Liver (tissue), 9 donors: ENCODE measurements around the gene PPY. TPM values are rescaled to one million over a fixed set of nuclear protein-coding genes. Genes with fewer than 3 reads are reported as not detected.
"Not testable (repeated sequence)": the region's sequence is repeated elsewhere in the genome, so short reads cannot be mapped to it uniquely, and the experiment has no call there.

Experiments
- DNase-seq: peaks from one replicate; pipeline ENCODE4 v3.0.0-alpha.2; 2017; ENCODE audit warnings: low spot score
- H3K27ac ChIP-seq, 2 donors: one replicate each; pipeline ENCODE4 v1.7.0; 2013; ENCODE audit warnings: inconsistent platforms in 2 of 2, low read length in 2 of 2, control low read depth in 1 of 2, low read depth in 1 of 2, mild to moderate bottlenecking in 1 of 2
- H3K27me3 ChIP-seq, 4 donors: one replicate each; pipeline versions ENCODE4 v1.6.1 to v1.7.0; 2013; ENCODE audit warnings: low read length in 3 of 4, inconsistent platforms in 1 of 4, mild to moderate bottlenecking in 1 of 4, moderate library complexity in 1 of 4; ENCODE audit not compliant: control insufficient read depth in 4 of 4, insufficient read depth in 4 of 4
- H3K36me3 ChIP-seq, 4 donors: one replicate each; pipeline versions ENCODE4 v1.6.1 to v1.7.0; 2013; ENCODE audit warnings: low read length in 3 of 4, mild to moderate bottlenecking in 3 of 4, low read depth in 1 of 4, moderate library complexity in 1 of 4; ENCODE audit not compliant: control insufficient read depth in 4 of 4, insufficient read depth in 3 of 4
- H3K4me1 ChIP-seq, 4 donors: one replicate each; pipeline versions ENCODE4 v1.6.1 to v1.7.0; 2013; ENCODE audit warnings: low read length in 3 of 4, mild to moderate bottlenecking in 3 of 4, moderate library complexity in 1 of 4; ENCODE audit not compliant: control insufficient read depth in 4 of 4, insufficient read depth in 4 of 4
- H3K4me3 ChIP-seq, 3 donors: one replicate each; pipeline versions ENCODE4 v1.6.1 to v1.7.0; 2013; ENCODE audit warnings: low read length in 3 of 3, control low read depth in 1 of 3, low read depth in 1 of 3, mild to moderate bottlenecking in 1 of 3
- H3K9ac ChIP-seq, 2 donors: one replicate each; pipeline ENCODE4 v1.7.0; 2013; ENCODE audit warnings: low read length in 2 of 2, mild to moderate bottlenecking in 2 of 2, moderate library complexity in 2 of 2, control low read depth in 1 of 2, low read depth in 1 of 2
- H3K9me3 ChIP-seq, 4 donors: one replicate each; pipeline versions ENCODE4 v1.6.1 to v1.7.0; 2013; ENCODE audit warnings: low read length in 3 of 4; ENCODE audit not compliant: control insufficient read depth in 4 of 4
- CTCF ChIP-seq: fragments of 150-350 bp; IDR thresholded peaks from 2 replicates; pipeline ENCODE4 v1.5.1; 2017; ENCODE audit warnings: improper control_type of control experiment, low read depth, low read length; ENCODE audit not compliant: missing input control
- EGR1 ChIP-seq, 2 donors: IDR thresholded peaks; 2 replicates each; pipeline ENCODE4 v1.6.1; 2016 to 2018; ENCODE audit warnings: antibody characterized with exemption in 2 of 2, low read depth in 2 of 2
- FOXA1 ChIP-seq: IDR thresholded peaks from 2 replicates; pipeline ENCODE4 v1.6.1; 2016; ENCODE audit warnings: antibody characterized with exemption
- FOXA2 ChIP-seq: IDR thresholded peaks from 2 replicates; pipeline ENCODE4 v1.6.1; 2016; ENCODE audit warnings: antibody characterized with exemption
- GABPA ChIP-seq, 2 donors: IDR thresholded peaks in 1 of 2; conservative IDR thresholded peaks in 1 of 2; 2 replicates each; pipeline ENCODE4 v1.6.1; 2016; ENCODE audit warnings: antibody characterized with exemption in 2 of 2, mild to moderate bottlenecking in 1 of 2, moderate library complexity in 1 of 2
- HNF4A ChIP-seq, 2 donors: conservative IDR thresholded peaks; 2 replicates each; pipeline ENCODE4 v1.6.1; 2016; ENCODE audit warnings: antibody characterized with exemption in 2 of 2, mild to moderate bottlenecking in 2 of 2
- HNF4G ChIP-seq: IDR thresholded peaks from 2 replicates; pipeline ENCODE4 v1.6.1; 2016; ENCODE audit warnings: antibody characterized with exemption
- JUND ChIP-seq, 2 donors: IDR thresholded peaks; 2 replicates each; pipeline ENCODE4 v1.6.1; 2016; ENCODE audit warnings: antibody characterized with exemption in 2 of 2
- NR2F2 ChIP-seq: IDR thresholded peaks from 2 replicates; pipeline ENCODE4 v1.6.1; 2016; ENCODE audit warnings: antibody characterized with exemption
- RAD21 ChIP-seq, 2 donors: IDR thresholded peaks; 2 replicates each; pipeline ENCODE4 v1.6.1; 2016; ENCODE audit warnings: antibody characterized with exemption in 2 of 2, mild to moderate bottlenecking in 2 of 2
- YY1 ChIP-seq: IDR thresholded peaks from 2 replicates; pipeline ENCODE4 v1.6.1; 2016; ENCODE audit warnings: antibody characterized with exemption, mild to moderate bottlenecking
- WGBS: extraction: QIAGEN DNeasy Blood & Tissue Kit; methylation state at CpG from one replicate; pipeline ENCODE4 v1.1.7; 2013; 5-methylcytosine and 5-hydroxymethylcytosine counted together
- polyA plus RNA-seq, 2 donors: library from polyadenylated mRNA; stranded (reverse) in 1 of 2; unstranded in 1 of 2; fragments of 200-250 nt in 1 of 2; fragments of >200 nt in 1 of 2; fragmentation: Nextera tagmentation in 1 of 2; extraction: Ambion mirVana in 1 of 2; gene quantifications; one replicate each; pipeline versions ENCODE4 v1.2.1 to v1.2.3, GENCODE V29; 2013 to 2015
- total RNA-seq, 2 donors: library from RNA; depleted of rRNA; stranded (reverse); fragments of >200 nt; gene quantifications; one replicate each; pipeline ENCODE4 v1.2.3, GENCODE V29; 2014
- TF ChIP-seq, protein P1 (sequence below): IDR thresholded peaks from 2 replicates; pipeline ENCODE4 v1.6.1; 2016; ENCODE audit warnings: antibody characterized with exemption, mild to moderate bottlenecking
- TF ChIP-seq, protein P2 (sequence below): IDR thresholded peaks from 2 replicates; pipeline ENCODE4 v1.6.1; 2016; ENCODE audit warnings: antibody characterized with exemption
- TF ChIP-seq, protein P3 (sequence below): IDR thresholded peaks from 2 replicates; pipeline ENCODE4 v1.6.1; 2016; ENCODE audit warnings: antibody characterized with exemption
- donor health status: healthy.
- donor health status: healthy.
- donor health status: healthy.
- donor health status: healthy.
- donor health status: healthy.

PPY gene
- total and polyA plus RNA-seq, 4 donors: not detected

DNA sequence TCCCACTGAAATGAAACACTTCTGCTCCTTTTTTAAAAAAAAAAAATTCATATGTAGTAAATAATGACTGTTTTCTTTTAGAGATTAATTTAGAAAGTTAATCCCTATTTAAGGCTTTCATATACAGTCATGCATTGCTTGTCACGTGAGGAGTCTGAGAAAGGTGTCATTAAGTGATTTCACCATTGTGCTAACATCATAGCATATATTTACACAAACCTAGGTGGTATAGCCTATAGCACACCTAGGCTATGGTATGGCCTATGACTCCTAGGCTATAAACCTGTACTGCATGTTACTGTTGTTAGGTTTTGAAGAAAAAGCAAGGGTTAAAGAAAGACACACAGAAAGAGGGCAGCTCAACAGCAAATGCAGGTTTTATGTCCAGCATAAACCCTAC is 13.7 kb downstream of the PPY start:
- WGBS: 78% methylated on average over 1 of the region's 1 CpG
- Histone ChIP-seq H3K36me3 (no peaks in the 10 kb centered on the region), H3K9ac (no peak overlapping the region), H3K4me3 (no peak overlapping the region), H3K27ac (no peak overlapping the region), H3K4me1 (peaks cover 7 to 16% (median 10%) of the 10 kb centered on the region in 4 donors), H3K9me3 (no peaks in the 10 kb centered on the region), H3K27me3 (peaks cover 0 to 2% (median 0%) of the 10 kb centered on the region in 4 donors)
- DNase-seq: no peak
- TF ChIP-seq JUND (IDR thresholded peaks at IDR 0.05) (no peak), HNF4G (no peak), GABPA (IDR thresholded peaks at IDR 0.05 in 1 of 2, conservative IDR thresholded peaks at IDR 0.05 in 1 of 2) (no peak), RAD21 (IDR thresholded peaks at IDR 0.05) (no peak), FOXA2 (no peak), FOXA1 (no peak), NR2F2 (no peak)
- TF ChIP-seq, protein P1, sequence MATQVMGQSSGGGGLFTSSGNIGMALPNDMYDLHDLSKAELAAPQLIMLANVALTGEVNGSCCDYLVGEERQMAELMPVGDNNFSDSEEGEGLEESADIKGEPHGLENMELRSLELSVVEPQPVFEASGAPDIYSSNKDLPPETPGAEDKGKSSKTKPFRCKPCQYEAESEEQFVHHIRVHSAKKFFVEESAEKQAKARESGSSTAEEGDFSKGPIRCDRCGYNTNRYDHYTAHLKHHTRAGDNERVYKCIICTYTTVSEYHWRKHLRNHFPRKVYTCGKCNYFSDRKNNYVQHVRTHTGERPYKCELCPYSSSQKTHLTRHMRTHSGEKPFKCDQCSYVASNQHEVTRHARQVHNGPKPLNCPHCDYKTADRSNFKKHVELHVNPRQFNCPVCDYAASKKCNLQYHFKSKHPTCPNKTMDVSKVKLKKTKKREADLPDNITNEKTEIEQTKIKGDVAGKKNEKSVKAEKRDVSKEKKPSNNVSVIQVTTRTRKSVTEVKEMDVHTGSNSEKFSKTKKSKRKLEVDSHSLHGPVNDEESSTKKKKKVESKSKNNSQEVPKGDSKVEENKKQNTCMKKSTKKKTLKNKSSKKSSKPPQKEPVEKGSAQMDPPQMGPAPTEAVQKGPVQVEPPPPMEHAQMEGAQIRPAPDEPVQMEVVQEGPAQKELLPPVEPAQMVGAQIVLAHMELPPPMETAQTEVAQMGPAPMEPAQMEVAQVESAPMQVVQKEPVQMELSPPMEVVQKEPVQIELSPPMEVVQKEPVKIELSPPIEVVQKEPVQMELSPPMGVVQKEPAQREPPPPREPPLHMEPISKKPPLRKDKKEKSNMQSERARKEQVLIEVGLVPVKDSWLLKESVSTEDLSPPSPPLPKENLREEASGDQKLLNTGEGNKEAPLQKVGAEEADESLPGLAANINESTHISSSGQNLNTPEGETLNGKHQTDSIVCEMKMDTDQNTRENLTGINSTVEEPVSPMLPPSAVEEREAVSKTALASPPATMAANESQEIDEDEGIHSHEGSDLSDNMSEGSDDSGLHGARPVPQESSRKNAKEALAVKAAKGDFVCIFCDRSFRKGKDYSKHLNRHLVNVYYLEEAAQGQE: no peak
- TF ChIP-seq, protein P2, sequence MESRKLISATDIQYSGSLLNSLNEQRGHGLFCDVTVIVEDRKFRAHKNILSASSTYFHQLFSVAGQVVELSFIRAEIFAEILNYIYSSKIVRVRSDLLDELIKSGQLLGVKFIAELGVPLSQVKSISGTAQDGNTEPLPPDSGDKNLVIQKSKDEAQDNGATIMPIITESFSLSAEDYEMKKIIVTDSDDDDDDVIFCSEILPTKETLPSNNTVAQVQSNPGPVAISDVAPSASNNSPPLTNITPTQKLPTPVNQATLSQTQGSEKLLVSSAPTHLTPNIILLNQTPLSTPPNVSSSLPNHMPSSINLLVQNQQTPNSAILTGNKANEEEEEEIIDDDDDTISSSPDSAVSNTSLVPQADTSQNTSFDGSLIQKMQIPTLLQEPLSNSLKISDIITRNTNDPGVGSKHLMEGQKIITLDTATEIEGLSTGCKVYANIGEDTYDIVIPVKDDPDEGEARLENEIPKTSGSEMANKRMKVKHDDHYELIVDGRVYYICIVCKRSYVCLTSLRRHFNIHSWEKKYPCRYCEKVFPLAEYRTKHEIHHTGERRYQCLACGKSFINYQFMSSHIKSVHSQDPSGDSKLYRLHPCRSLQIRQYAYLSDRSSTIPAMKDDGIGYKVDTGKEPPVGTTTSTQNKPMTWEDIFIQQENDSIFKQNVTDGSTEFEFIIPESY: no peak

DNA sequence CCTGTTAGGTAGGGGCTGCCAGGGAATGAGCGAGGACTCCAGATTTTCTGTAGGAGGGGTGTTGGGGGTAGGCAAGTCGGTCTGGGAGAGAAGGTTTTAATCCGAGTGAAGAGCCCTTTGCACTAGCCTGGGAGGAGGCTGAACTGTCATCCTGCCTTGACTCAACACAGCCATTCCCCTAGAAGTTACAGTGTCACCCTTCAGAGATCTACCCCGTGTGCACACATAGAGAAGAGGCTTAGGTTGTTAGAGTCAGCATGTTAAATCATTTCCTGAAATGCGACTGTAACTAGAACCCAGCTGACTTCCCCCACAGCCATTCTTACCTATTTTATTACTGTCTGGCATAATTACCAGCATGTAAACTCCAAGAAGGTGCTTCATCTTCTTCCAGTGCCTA is 14.3 kb downstream of the PPY start:
- not testable (repeated sequence) for H3K9me3 ChIP-seq, H3K27ac ChIP-seq, DNase-seq, H3K27me3 ChIP-seq, H3K9ac ChIP-seq, H3K36me3 ChIP-seq, H3K4me3 ChIP-seq
- WGBS: 59% methylated on average over 5 of the region's 5 CpGs
- peaks cover 7 to 16% (median 10%) of the 10 kb centered on the region in 4 donors for H3K4me1 ChIP-seq

DNA sequence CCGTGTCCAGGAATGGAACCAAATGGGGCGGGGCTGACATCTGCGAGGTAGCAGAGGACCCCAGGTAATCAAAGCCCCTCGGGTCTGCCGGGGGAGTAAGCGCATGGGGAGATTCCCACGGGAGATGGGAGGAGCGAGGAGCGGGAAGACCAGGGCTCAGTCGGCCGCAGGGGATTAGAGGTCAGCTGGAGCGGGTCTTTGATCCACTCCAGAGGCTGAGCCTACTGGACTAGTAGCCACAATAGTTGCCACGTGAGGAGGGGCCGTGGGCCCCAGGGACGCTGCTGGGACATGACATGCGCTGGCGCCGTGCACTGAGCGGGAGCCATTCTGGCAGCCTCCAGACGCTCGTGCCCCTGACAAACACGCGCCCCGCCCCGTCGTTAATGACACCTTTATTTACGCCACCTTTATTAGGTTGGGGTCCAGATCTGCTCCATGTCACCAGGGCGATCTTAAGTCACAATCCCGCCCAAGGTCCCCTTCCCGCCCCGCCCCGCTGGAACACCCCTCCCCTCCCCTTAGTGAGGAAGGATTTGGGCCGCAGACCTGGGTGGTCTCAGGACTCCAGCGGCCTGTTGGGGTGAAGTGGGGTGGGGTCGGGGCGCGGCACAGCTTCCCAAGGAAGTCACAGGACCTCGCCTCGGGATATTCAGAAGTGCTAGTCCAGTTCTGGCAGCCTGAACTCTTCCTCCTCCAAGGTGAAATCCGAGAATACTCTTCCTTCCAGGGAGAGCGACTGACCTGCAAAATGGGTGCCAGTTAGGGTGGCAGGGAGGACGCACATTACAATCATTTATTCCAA is 15.0 kb downstream of the PPY start:
- Histone ChIP-seq H3K9me3 (no peaks in the 10 kb centered on the region), H3K27ac (no peak overlapping the region), H3K4me3 (no peak overlapping the region), H3K27me3 (peaks cover 0 to 2% (median 0%) of the 10 kb centered on the region in 4 donors), H3K9ac (no peak overlapping the region), H3K36me3 (no peaks in the 10 kb centered on the region), H3K4me1 (peaks cover 7 to 16% (median 10%) of the 10 kb centered on the region in 4 donors)
- no peak for DNase-seq
- WGBS: 20% methylated on average over 42 of the region's 42 CpGs
- TF ChIP-seq HNF4A (conservative IDR thresholded peaks at IDR 0.05) (no peak), GABPA (IDR thresholded peaks at IDR 0.05 in 1 of 2, conservative IDR thresholded peaks at IDR 0.05 in 1 of 2) (no peak), YY1 (no peak), FOXA2 (no peak), CTCF (no peak), EGR1 (IDR thresholded peaks at IDR 0.05; ENCODE audit: low read depth in 2 of 2) (no peak), FOXA1 (no peak), HNF4G (no peak), JUND (IDR thresholded peaks at IDR 0.05) (no peak), RAD21 (IDR thresholded peaks at IDR 0.05) (no peak)
- TF ChIP-seq, protein P1: no peak
- TF ChIP-seq, protein P3, sequence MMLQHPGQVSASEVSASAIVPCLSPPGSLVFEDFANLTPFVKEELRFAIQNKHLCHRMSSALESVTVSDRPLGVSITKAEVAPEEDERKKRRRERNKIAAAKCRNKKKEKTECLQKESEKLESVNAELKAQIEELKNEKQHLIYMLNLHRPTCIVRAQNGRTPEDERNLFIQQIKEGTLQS: no peak
